Peyer's patch (tissue), 4 donors: ENCODE data around the gene AGMO.

Experiments used
- POLR2A ChIP-seq, 2 donors: fragments of 450-650 bp; IDR thresholded peaks; one replicate each; pipeline ENCODE4 v1.5.1; 2017; ENCODE audit warnings: antibody characterized with exemption in 2 of 2, mild to moderate bottlenecking in 2 of 2, moderate library complexity in 2 of 2
- TF ChIP-seq, protein P1 (sequence below), 6 experiments: fragments of 450-650 bp in 4 of 6; fragments of 200-600 bp in 2 of 6; sonication (generic) in 1 of 6; IDR thresholded peaks; one replicate each; pipeline ENCODE4 v1.5.1; 2017 to 2019; ENCODE audit warnings: antibody characterized with exemption in 6 of 6, mild to moderate bottlenecking in 3 of 6, moderate library complexity in 1 of 6

DNA sequence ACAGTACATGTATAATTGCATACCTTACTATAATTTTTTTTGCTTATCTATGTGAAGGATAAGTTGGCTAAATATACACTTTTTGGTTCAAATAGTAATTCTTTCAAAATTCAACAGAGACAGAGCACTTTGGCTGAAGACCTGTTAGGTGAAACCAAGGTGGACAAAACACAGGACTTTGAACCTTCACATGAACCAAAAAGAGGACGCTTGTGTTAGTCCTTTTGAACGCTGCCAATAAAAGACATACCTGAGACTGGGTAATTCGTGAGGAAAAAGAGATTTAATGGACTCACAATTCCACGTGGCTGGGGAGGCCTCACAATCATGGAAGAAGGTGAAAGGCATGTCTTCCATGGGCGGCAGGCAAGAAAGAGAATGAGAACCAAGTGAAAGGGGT is 4.7 kb upstream of the AGMO start:
- TF ChIP-seq, protein P1, sequence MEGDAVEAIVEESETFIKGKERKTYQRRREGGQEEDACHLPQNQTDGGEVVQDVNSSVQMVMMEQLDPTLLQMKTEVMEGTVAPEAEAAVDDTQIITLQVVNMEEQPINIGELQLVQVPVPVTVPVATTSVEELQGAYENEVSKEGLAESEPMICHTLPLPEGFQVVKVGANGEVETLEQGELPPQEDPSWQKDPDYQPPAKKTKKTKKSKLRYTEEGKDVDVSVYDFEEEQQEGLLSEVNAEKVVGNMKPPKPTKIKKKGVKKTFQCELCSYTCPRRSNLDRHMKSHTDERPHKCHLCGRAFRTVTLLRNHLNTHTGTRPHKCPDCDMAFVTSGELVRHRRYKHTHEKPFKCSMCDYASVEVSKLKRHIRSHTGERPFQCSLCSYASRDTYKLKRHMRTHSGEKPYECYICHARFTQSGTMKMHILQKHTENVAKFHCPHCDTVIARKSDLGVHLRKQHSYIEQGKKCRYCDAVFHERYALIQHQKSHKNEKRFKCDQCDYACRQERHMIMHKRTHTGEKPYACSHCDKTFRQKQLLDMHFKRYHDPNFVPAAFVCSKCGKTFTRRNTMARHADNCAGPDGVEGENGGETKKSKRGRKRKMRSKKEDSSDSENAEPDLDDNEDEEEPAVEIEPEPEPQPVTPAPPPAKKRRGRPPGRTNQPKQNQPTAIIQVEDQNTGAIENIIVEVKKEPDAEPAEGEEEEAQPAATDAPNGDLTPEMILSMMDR (IDR thresholded peaks at IDR 0.05), result no peak
- no peak for TF ChIP-seq POLR2A (IDR thresholded peaks at IDR 0.05)
